K562 (cell line): Measurements from ENCODE around the gene GET3. TPM values are rescaled to one million over a fixed set of nuclear protein-coding genes. Genes with fewer than 3 reads are reported as not detected.

Experiments used
- ARNT ChIP-seq, 2 experiments: fragments of 450-650 bp; IDR thresholded peaks; 2 replicates each; pipeline ENCODE4 v1.6.1; 2016; ENCODE audit warnings: mild to moderate bottlenecking in 1 of 2
- ATF3 ChIP-seq, 2 experiments: fragments of 450-650 bp in 1 of 2; sonication (generic) in 1 of 2; formaldehyde crosslinking in 1 of 2; IDR thresholded peaks in 1 of 2; conservative IDR thresholded peaks in 1 of 2; 2 replicates each; pipeline versions ENCODE4 v1.6.1 to v1.8.1; 2016 to 2023; ENCODE audit warnings: mild to moderate bottlenecking in 2 of 2, moderate library complexity in 2 of 2, inconsistent platforms in 1 of 2, missing genetic modification reagents in 1 of 2
- CHCHD3 ChIP-seq: fragments of 250-450 bp; sonication (Bioruptor Pico); IDR thresholded peaks from 2 replicates; pipeline ENCODE4 v2.1.2; 2022; ENCODE audit warnings: mild to moderate bottlenecking
- DIDO1 ChIP-seq: fragments of 450-650 bp; IDR thresholded peaks from 2 replicates; pipeline ENCODE4 v1.6.1; 2016; ENCODE audit warnings: low read depth, missing biosample characterization, missing genetic modification characterization
- GATA2 ChIP-seq: sonication (generic); formaldehyde crosslinking; IDR thresholded peaks from 2 replicates; pipeline ENCODE4 v1.4.0; 2020; ENCODE audit warnings: mild to moderate bottlenecking, missing genetic modification reagents
- GATAD2A ChIP-seq: fragments of 450-650 bp; IDR thresholded peaks from 2 replicates; pipeline ENCODE4 v1.6.1; 2017
- HDAC6 ChIP-seq: IDR thresholded peaks from 2 replicates; pipeline ENCODE4 v1.6.1; 2012; ENCODE audit warnings: low read depth, mild to moderate bottlenecking, control low read depth, inconsistent platforms, low read length, moderate library complexity
- IRF2 ChIP-seq: sonication (generic); formaldehyde crosslinking; IDR thresholded peaks from 2 replicates; pipeline ENCODE4 v1.8.1; 2022; ENCODE audit warnings: mild to moderate bottlenecking, missing genetic modification reagents
- L3MBTL2 ChIP-seq: fragments of 450-650 bp; IDR thresholded peaks from 2 replicates; pipeline ENCODE4 v1.6.1; 2016; ENCODE audit warnings: mild to moderate bottlenecking, moderate library complexity
- OTX1 ChIP-seq: fragments of 450-650 bp; formaldehyde crosslinking; IDR thresholded peaks from 2 replicates; pipeline ENCODE4 v1.4.0; 2022; ENCODE audit warnings: mild to moderate bottlenecking
- PRPF4 ChIP-seq: fragments of 200-400 bp; formaldehyde crosslinking; IDR thresholded peaks from one replicate; pipeline ENCODE4 v1.6.1; 2017; ENCODE audit warnings: low read length, low read depth, mild to moderate bottlenecking; ENCODE audit not compliant: insufficient read depth, poor library complexity, severe bottlenecking
- RFX5 ChIP-seq: IDR thresholded peaks from 2 replicates; pipeline ENCODE4 v1.6.1; 2011; ENCODE audit warnings: low read depth, mild to moderate bottlenecking, improper control_type of control experiment, low read length
- SRSF3 ChIP-seq: fragments of 200-400 bp; formaldehyde crosslinking; IDR thresholded peaks from 2 replicates; pipeline ENCODE4 v1.6.1; 2016; ENCODE audit warnings: mild to moderate bottlenecking, low read length, moderate library complexity; ENCODE audit not compliant: insufficient read depth
- TEAD1 ChIP-seq, 2 experiments: fragments of 450-650 bp in 1 of 2; sonication (generic) in 1 of 2; formaldehyde crosslinking; IDR thresholded peaks; 2 replicates each; pipeline versions ENCODE4 v1.4.0 to v1.8.0; 2020 to 2022; ENCODE audit warnings: mild to moderate bottlenecking in 2 of 2, missing genetic modification reagents in 1 of 2
- TGIF2 ChIP-seq: sonication (generic); formaldehyde crosslinking; IDR thresholded peaks from 2 replicates; pipeline ENCODE4 v1.8.1; 2022; ENCODE audit warnings: mild to moderate bottlenecking, missing genetic modification reagents, moderate library complexity
- U2AF1 ChIP-seq: fragments of 200-400 bp; formaldehyde crosslinking; optimal IDR thresholded peaks from 2 replicates; pipeline ENCODE3; 2017; ENCODE audit warnings: mild to moderate bottlenecking, low read depth, low read length, moderate library complexity
- ZFP30 ChIP-seq: fragments of 250-450 bp; sonication (Bioruptor Pico); IDR thresholded peaks from 2 replicates; pipeline ENCODE4 v1.8.0; 2022; ENCODE audit warnings: moderate library complexity, mild to moderate bottlenecking, inconsistent platforms, borderline replicate concordance
- ZKSCAN1 ChIP-seq: fragments of 150-350 bp; IDR thresholded peaks from 2 replicates; pipeline ENCODE4 v1.6.1; 2016; ENCODE audit warnings: low read depth, low read length
- ZNF282 ChIP-seq: sonication (generic); formaldehyde crosslinking; IDR thresholded peaks from 2 replicates; pipeline ENCODE4 v1.8.1; 2023; ENCODE audit warnings: missing genetic modification reagents
- ZNF512 ChIP-seq: IDR thresholded peaks from 2 replicates; pipeline ENCODE4 v1.6.1; 2016; ENCODE audit warnings: missing genetic modification characterization, missing compliant biosample characterization
- ZNF592 ChIP-seq: fragments of 450-650 bp; IDR thresholded peaks from 2 replicates; pipeline ENCODE4 v1.6.1; 2017; ENCODE audit warnings: antibody characterized with exemption, mild to moderate bottlenecking
- ZNF644 ChIP-seq: fragments of 200-800 bp; sonication (Bioruptor generic); IDR thresholded peaks from 2 replicates; pipeline ENCODE4 v1.6.1; 2016; ENCODE audit warnings: low read depth, missing genetic modification characterization, missing compliant biosample characterization
- polyA plus RNA-seq, 8 experiments: library from polyadenylated mRNA; depleted of rRNA in 4 of 8; stranded (reverse) in 5 of 8; unstranded in 3 of 8; fragments of >200 nt; fragmentation: Nextera tagmentation in 2 of 8; fragmentation: Illumina TruSeq in 1 of 8; extraction: Ambion mirVana in 2 of 8; extraction: Trizol in 1 of 8; gene quantifications; 2 replicates each; pipeline versions ENCODE4 v1.2.1 to v1.2.3, GENCODE V29; 2011 to 2014; ENCODE audit warnings: inconsistent platforms in 1 of 8, missing spikeins in 1 of 8
- total RNA-seq, 7 experiments: library from RNA; depleted of rRNA in 6 of 7; stranded (reverse); fragments of >200 nt in 6 of 7; fragmentation: Illumina TruSeq in 2 of 7; extraction: Trizol in 2 of 7; gene quantifications; 2 replicates each; pipeline versions ENCODE4 v1.2.1 to v1.2.3, GENCODE V29; 2011 to 2021; ENCODE audit warnings: low replicate concordance in 1 of 7

The GET3 gene
- total and polyA plus RNA-seq, 9 of the 15 experiments (the other 6 are each of a cell fraction or from before 2014, with no cell fraction given), result 8.3 to 83.5 (median 51.8) TPM

- TF ChIP-seq ZNF592, result no peak
- peak; percentile 92; the same call in 1 of the 2 replicates for TF ChIP-seq TGIF2
- no peak for TF ChIP-seq ZNF644 (tag)
- TF ChIP-seq ZKSCAN1, result peak; percentile 78
- TF ChIP-seq SRSF3, result peak; percentile 87; the same call in 1 of the 2 replicates
- peak; percentile 70; the same call in 1 of the 2 replicates for TF ChIP-seq ZNF282 (CRISPR knock-in tag)
- peak; percentile 96 for TF ChIP-seq PRPF4
- peak; percentile 64; the same call in 1 of the 2 replicates for TF ChIP-seq CHCHD3 (CRISPR knock-in tag)
- TF ChIP-seq RFX5, result 0 out of 2 replicates have a peak, but pooled peaks have one; percentile 6
- TF ChIP-seq TEAD1 (CRISPR knock-in tag; IDR thresholded peaks at IDR 0.05), result peak; percentile 6 to 31; a peak in 2 of 4 replicates
- TF ChIP-seq DIDO1, result no peak
- TF ChIP-seq ATF3 (IDR thresholded peaks at IDR 0.05), result 0 out of 2 replicates have a peak, but pooled peaks have one; percentile 15
- TF ChIP-seq ATF3 (CRISPR knock-in tag; conservative IDR thresholded peaks at IDR 0.05), result 0 out of 2 replicates have a peak, but pooled peaks have one; percentile 55
- no peak for TF ChIP-seq ARNT (IDR thresholded peaks at IDR 0.05)
- peak; percentile 82; the same call in 1 of the 2 replicates for TF ChIP-seq HDAC6
- TF ChIP-seq U2AF1, result peak; percentile 96
- TF ChIP-seq GATA2 (CRISPR knock-in tag), result no peak
- TF ChIP-seq ZNF512 (tag), result no peak
- no peak for TF ChIP-seq GATAD2A
- TF ChIP-seq L3MBTL2, result peak; percentile 67
- TF ChIP-seq IRF2, result no peak
- peak; percentile 82; the same call in 1 of the 2 replicates for TF ChIP-seq OTX1
- TF ChIP-seq ZFP30, result no peak
These were observed 54.2 kb downstream of the GET3 start, which contains the start of gene JUNB (continued) for GRCh38 chr19:12791345-12792050.
